WERI-Rb-1 (cell line): ENCODE data around the gene ZBTB7B.

Experiments
- DNase-seq: peaks from one replicate; pipeline ENCODE4 v3.0.0-alpha.2; 2020
- H3K27ac ChIP-seq: fragments of 250-450 bp; sonication (Bioruptor Pico); 2 replicates; pipeline ENCODE4 v1.5.1; 2020; ENCODE audit warnings: mild to moderate bottlenecking, moderate library complexity
- H3K27me3 ChIP-seq: fragments of 250-450 bp; sonication (Bioruptor Pico); 2 replicates; pipeline ENCODE4 v1.5.1; 2021; ENCODE audit warnings: mild to moderate bottlenecking, low read depth, moderate library complexity; ENCODE audit not compliant: insufficient read depth, severe bottlenecking
- H3K36me3 ChIP-seq: fragments of 250-450 bp; sonication (Bioruptor Pico); 2 replicates; pipeline ENCODE4 v1.5.1; 2020; ENCODE audit warnings: mild to moderate bottlenecking, moderate library complexity
- H3K4me3 ChIP-seq: 2 replicates; pipeline ENCODE4 v1.5.1; 2011; ENCODE audit warnings: low read depth, mild to moderate bottlenecking, control low read depth, low read length
- H3K9me3 ChIP-seq: fragments of 250-450 bp; sonication (Bioruptor Pico); 2 replicates; pipeline ENCODE4 v1.5.1; 2021; ENCODE audit warnings: mild to moderate bottlenecking, moderate library complexity; ENCODE audit not compliant: severe bottlenecking
- CTCF ChIP-seq: IDR thresholded peaks from 2 replicates; pipeline ENCODE4 v1.5.1; 2011; ENCODE audit warnings: low read depth, mild to moderate bottlenecking, control low read depth, inconsistent platforms, low read length

Gene ZBTB7B

GRCh38 chr1:155030899-155031298 lies 28.3 kb downstream of the ZBTB7B start:
- Histone ChIP-seq H3K27ac (no peak overlapping the region), H3K27me3 (no peaks in the 10 kb centered on the region), H3K4me3 (no peak overlapping the region), H3K36me3 (no peaks in the 10 kb centered on the region), H3K9me3 (no peaks in the 10 kb centered on the region)
- no peak for TF ChIP-seq CTCF
- DNase-seq = no peak

- Histone ChIP-seq H3K27me3 (no peaks in the 10 kb centered on the region), H3K4me3 (no peak overlapping the region), H3K9me3 (no peaks in the 10 kb centered on the region), H3K27ac (no peak overlapping the region), H3K36me3 (no peaks in the 10 kb centered on the region)
- TF ChIP-seq CTCF = no peak
- no peak for DNase-seq
These were observed 30.3 kb downstream of the ZBTB7B start for GRCh38 chr1:155032886-155033285.

- no peak for TF ChIP-seq CTCF
- H3K27ac ChIP-seq = no peak within 1 kb of the TSS
- DNase-seq = peak; percentile 58
- H3K36me3 ChIP-seq = no peaks in the 10 kb centered on the region
- no peak within 1 kb of the TSS for H3K4me3 ChIP-seq
- H3K9me3 ChIP-seq = no peaks in the 10 kb centered on the region
- no peaks in the 10 kb centered on the region for H3K27me3 ChIP-seq
These were observed 30.9 kb downstream of the ZBTB7B start, which contains the start of the genes DCST1 and DCST2 for GRCh38 chr1:155033524-155033923. TSS of gene DCST1 (plus strand) at chr1:155033824. CDS start at chr1:155034037, 213 bp downstream. TSS of gene DCST2 (minus strand) at chr1:155033781. CDS start at chr1:155033701, 80 bp downstream.

- Histone ChIP-seq H3K27me3 (no peaks in the 10 kb centered on the region), H3K4me3 (no peak overlapping the region), H3K36me3 (no peaks in the 10 kb centered on the region), H3K27ac (no peak overlapping the region), H3K9me3 (no peaks in the 10 kb centered on the region)
- TF ChIP-seq CTCF = no peak
- no peak for DNase-seq
These were observed 32.0 kb downstream of the ZBTB7B start for GRCh38 chr1:155034318-155035208.

- no peak overlapping the region for H3K27ac ChIP-seq
- H3K4me3 ChIP-seq = no peak overlapping the region
- H3K9me3 ChIP-seq = no peaks in the 10 kb centered on the region
- DNase-seq = no peak
- no peaks in the 10 kb centered on the region for H3K36me3 ChIP-seq
- no peaks in the 10 kb centered on the region for H3K27me3 ChIP-seq
- TF ChIP-seq CTCF = no peak
These were observed 33.3 kb downstream of the ZBTB7B start for GRCh38 chr1:155035936-155036335.

GRCh38 chr1:155037043-155037442 lies 34.4 kb downstream of the ZBTB7B start:
- no peak overlapping the region for H3K27ac ChIP-seq
- no peak for DNase-seq
- no peak overlapping the region for H3K4me3 ChIP-seq
- TF ChIP-seq CTCF = no peak
- no peaks in the 10 kb centered on the region for H3K27me3 ChIP-seq
- H3K36me3 ChIP-seq = no peaks in the 10 kb centered on the region
- H3K9me3 ChIP-seq = no peaks in the 10 kb centered on the region
